ENCODE results near the gene PRDM12.
"Not testable (repeated sequence)": the region's sequence is repeated elsewhere in the genome, so short reads cannot be mapped to it uniquely, and the experiment has no call there.

PRDM12 gene

GRCh38 chr9:130665431-130666392, 1.3 kb downstream of the PRDM12 start:
- DNase-seq: no peak

DNA sequence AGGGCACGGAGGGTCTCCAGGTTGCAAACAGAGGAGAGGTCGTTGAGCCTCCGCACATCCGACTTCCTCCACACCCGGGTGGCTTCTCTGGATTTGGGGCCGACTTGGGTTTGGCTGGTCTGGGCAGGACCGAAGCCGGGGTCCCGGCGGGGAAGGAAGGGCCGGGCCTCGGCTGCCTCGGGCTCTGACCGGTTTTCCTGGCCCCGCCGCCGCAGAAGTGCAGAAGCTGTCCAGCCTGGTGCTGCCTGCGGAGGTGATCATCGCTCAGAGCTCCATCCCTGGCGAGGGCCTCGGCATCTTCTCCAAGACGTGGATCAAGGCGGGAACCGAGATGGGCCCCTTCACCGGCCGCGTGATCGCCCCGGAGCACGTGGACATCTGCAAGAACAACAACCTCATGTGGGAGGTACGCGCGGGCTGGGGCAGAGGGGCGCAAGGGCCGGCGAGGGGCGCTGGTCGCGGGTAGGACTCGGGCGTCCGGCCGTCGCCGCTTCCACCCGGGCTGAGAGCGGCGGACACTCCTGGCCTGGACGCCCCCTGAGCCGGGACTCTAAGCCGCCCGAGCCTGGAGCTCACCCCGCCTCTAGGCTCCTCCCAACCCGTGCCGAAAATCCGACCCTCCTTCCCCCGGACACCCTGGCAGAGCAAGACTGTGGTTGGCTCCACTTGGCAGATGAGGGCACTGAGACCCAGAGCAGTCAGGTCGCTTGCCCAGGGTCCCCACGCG, 2.2 kb downstream of the PRDM12 start:
- DNase-seq: no peak

DNA sequence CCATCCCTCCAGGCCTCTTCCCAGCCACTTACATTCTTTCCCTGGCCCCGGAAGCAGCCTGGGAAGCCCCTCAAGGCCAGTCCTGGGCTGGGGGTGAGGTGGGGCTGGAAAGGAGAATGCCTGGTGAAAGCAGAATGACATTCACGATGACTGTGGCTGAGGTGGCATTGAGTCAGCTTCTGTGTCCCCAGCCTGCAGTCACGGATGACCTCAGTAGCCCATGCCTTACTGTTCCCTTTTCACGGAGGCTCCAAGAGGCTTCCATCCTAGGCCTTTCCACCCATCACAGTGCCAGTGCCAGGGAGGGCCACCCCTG, 2.7 kb downstream of the PRDM12 start:
- no peak for DNase-seq

DNA sequence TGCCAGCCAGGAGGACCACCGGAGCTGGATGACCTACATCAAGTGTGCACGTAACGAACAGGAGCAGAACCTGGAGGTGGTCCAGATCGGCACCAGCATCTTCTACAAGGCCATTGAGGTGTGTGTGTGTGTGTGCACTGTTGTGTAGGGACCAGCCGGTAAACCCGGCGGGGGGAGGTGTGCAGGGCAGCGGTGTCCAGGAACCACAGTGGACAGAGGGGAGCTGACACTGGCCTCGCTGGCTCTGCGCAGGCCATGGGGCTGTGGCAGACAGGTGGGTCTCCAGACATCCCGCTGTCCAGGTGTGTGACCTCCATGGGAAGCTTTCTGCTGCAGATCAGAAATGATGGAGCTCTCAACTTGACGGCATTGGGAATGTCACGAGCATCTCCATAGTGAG, 3.8 kb downstream of the PRDM12 start:
- no peak for DNase-seq

- no peak for DNase-seq
These were observed 4.3 kb downstream of the PRDM12 start for GRCh38 chr9:130668659-130669058.

DNA sequence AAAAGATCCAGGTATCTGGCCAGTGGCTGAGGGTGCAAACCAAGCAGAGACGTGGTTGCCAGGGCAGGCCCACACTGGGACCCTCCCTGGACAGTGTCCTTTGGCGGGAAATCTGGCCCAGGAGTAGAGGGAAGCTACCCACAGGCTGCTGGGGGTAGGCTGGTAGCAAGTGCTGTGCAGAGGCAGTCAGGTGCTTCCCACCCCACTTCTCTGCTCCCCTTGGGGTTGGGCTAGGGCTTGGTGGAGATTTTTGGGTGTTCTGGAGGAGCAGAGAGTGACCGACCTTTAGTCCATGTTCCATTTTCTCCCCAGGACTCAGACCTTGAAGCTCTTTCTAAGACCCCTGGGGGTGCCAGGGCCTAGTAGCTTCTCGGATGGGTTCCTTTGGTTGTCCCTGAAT, 5.6 kb downstream of the PRDM12 start:
- no peak for DNase-seq

- DNase-seq: peak; percentile 40
These were observed 6.2 kb downstream of the PRDM12 start for GRCh38 chr9:130670644-130671043.

DNA sequence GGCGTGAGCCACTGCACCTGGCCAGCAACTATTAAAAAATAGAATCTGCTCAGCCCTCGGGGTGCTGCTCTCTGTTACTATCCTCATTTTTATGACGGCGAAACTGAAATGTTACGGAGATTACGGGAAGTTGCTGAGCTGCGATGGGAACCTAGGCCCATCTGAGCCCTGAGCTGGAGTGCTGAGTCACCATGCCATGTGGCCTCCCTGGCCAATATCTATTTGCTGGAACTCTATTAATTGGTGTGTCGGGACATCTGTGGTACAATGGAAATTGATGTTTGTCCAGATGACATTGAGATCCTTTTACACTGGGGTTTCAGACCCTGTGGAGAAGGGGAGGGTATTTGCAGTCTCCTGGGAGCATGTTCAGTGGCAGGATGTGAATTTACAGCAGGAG, 8.1 kb downstream of the PRDM12 start:
- no peak for DNase-seq

GRCh38 chr9:130672933-130673615, 8.7 kb downstream of the PRDM12 start:
- DNase-seq: no peak

DNA sequence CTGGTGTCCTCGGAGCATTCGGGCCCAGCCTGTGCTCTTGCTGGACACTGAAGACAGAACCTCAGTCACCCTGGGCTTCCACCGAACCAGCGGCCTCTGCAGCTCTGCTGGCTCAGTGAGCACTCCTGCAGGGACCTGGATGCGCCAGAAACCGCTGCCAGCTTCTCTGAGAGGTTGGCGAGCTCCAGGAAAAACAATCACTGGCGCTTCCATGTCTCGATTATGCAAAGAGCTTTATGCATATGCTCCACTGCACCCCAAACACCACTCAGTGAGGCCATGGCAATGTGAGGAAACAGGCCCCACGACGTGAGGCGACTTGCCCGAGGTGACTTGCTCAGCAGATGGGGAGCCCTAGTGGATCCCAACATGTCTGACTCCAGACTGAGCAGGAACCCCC, 11.0 kb downstream of the PRDM12 start:
- DNase-seq: no peak

- DNase-seq: no peak
These were observed 12.9 kb downstream of the PRDM12 start for GRCh38 chr9:130677252-130677651.

GRCh38 chr9:130680836-130681768, 16.7 kb downstream of the PRDM12 start:
- DNase-seq: peak; percentile 68

DNA sequence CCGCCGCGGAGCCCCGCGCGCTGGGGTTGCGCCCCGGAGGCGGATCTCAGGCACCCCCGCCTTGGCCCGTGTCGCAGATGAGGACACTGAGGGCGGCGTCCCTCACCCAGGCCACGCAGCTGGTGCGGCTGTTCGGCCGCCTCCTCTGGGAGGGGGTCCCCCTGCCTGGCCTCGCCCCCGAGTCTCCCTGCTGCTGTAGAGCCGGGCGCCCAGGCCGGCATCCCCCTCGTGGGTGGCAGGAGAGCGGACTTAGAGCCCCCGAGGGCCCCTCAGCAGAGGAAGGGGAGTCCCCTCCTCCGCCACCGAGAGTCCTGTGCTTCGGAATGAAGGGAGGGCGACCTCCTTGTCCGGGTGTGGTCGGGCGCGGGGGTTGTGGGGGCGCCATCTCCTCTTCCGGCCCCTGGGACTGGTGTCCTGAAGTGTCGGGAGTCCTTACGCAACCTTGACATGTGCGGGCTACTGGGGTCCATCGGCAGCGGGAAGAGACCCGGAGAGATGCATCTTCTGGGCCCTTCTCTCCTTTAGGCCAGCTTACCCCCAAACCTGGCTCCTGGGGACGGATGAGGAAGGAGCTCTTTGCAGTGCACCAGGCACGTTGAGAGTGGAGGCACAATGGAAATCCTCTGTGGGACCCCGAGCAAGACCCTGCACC, 17.5 kb downstream of the PRDM12 start:
- no peak for DNase-seq

GRCh38 chr9:130682421-130683121, 18.2 kb downstream of the PRDM12 start:
- peak; percentile 56 for DNase-seq

GRCh38 chr9:130685104-130685503, 20.7 kb downstream of the PRDM12 start:
- no peak for DNase-seq

- DNase-seq: not testable (repeated sequence)
These were observed 21.6 kb downstream of the PRDM12 start for GRCh38 chr9:130685945-130686344.

DNA sequence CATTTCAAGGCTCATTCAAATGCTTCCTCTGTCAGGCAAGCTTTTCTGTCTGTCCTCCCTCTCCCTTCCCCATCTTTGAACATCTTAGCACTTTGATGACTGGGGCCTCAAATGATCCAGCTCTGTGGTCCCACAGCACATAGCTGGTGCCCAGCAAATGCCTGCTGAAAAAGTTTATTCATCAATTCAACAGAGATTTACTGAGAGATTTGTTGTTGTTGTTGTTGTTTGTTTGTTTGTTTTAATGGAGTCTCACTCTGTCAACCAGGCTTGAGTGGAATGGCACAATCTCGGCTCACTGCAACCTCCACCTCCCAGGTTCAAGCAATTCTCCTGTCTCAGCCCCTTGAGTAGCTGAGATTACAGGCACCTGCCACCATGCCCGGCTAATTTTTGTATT, 23.2 kb downstream of the PRDM12 start:
- no peak for DNase-seq

GRCh38 chr9:130688072-130688471, 23.7 kb downstream of the PRDM12 start:
- no peak for DNase-seq

GRCh38 chr9:130689572-130689936, 25.2 kb downstream of the PRDM12 start:
- DNase-seq: no peak

- peak; percentile 91 for DNase-seq
These were observed 25.7 kb downstream of the PRDM12 start for GRCh38 chr9:130689937-130690700.

DNA sequence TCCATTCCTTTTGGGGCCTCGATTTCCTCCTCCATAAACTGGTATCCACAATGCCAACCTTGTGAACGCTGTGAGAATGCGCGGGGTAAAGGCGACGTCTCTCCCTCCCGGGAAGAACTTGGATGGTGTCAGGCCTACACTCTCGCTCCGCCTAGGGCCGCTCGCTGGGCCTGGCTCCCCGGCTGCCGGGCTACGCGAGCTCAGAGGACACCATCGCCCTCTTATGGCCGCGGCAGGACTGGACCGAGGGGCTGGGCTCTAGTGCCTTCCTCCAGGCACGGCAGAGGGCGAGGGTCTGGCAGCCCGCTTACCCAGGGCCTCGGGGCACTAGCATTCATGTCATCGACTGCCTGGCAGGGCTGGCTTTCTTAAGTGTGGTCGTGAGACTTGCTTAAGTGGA, 27.9 kb downstream of the PRDM12 start:
- DNase-seq: no peak

Measured in fibroblast of skin of right quadriceps (primary cell).